ENCODE results near the gene SRP54. TPM values are rescaled to one million over a fixed set of nuclear protein-coding genes. Genes with fewer than 3 reads are reported as not detected.
"Not testable (repeated sequence)": the region's sequence is repeated elsewhere in the genome, so short reads cannot be mapped to it uniquely, and the experiment has no call there.

SRP54 gene
- total RNA-seq, 1 experiment from 2014 or later, result 57.6 TPM

DNA sequence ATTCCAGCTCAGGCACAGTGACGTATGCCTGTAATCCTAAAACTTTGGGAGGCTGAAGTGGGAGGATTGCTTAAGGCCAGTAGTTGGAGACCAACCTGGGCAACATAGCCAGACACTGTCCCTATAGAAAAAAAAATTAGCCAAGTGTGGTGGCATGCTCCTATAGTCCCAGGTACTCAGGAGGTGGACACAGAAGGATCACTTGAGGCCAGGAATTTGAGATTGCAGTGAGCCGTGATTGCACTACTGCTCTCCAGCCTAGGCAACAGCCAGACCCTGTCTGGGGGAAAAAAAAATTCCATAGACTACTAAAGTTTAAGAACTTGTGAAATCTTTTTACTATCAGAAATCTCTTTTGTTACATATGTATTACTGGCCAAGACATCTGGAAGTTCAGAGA, 69.8 kb downstream of the SRP54 start:
- intact Hi-C loops (cut with micrococcal nuclease; ENCODE audit: unreplicated experiment), result no loop called here
- Mint-ChIP-seq H3K27ac (ENCODE audit: unreplicated experiment) (no peak overlapping the region), H3K4me3 (ENCODE audit: low read depth, unreplicated experiment) (no peak overlapping the region), H3K4me1 (ENCODE audit: low read depth, unreplicated experiment) (peaks cover 10% of the 10 kb centered on the region), H3K27me3 (ENCODE audit: unreplicated experiment) (no peaks in the 10 kb centered on the region), H3K36me3 (ENCODE audit: insufficient read depth, unreplicated experiment) (peaks cover 5% of the 10 kb centered on the region), H3K9me3 (ENCODE audit: low read depth, unreplicated experiment) (no peaks in the 10 kb centered on the region)
- BruUV-seq (replicated peaks), result no TSS peak
- TF ChIP-seq, protein P1, sequence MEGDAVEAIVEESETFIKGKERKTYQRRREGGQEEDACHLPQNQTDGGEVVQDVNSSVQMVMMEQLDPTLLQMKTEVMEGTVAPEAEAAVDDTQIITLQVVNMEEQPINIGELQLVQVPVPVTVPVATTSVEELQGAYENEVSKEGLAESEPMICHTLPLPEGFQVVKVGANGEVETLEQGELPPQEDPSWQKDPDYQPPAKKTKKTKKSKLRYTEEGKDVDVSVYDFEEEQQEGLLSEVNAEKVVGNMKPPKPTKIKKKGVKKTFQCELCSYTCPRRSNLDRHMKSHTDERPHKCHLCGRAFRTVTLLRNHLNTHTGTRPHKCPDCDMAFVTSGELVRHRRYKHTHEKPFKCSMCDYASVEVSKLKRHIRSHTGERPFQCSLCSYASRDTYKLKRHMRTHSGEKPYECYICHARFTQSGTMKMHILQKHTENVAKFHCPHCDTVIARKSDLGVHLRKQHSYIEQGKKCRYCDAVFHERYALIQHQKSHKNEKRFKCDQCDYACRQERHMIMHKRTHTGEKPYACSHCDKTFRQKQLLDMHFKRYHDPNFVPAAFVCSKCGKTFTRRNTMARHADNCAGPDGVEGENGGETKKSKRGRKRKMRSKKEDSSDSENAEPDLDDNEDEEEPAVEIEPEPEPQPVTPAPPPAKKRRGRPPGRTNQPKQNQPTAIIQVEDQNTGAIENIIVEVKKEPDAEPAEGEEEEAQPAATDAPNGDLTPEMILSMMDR (IDR thresholded peaks at IDR 0.05; ENCODE audit: unreplicated experiment), result no peak
- no peak for DNase-seq
- CTCF ChIA-PET, result no interaction called here

DNA sequence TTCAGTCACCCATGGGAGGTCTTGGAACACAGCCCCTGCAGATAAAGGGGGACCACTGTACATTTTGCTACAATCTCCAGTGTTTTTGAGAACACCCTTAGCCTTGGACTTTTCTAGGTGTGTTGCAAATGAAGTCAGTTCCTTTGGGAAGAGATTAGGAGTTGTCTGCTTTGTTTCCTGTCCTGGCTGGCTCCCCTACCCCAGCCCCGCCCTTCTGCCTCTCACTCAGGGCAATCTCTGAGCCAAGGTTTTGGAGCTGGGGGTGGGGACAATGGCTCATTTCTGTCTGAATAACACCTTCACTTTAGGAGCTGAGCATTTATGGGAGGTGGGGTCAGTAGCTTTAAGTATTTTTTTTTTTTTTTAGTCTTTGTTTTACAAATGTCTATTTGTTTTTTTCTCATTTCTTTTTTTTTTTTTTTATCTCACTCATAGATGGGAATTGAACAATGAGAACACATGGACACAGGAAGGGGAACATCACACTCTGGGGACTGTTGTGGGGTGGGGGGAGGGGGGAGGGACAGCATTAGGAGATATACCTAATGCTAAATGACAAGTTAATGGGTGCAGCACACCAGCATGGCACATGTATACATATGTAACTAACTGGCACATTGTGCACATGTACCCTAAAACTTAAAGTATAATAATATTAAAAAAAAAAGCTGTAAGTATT, 78.5 kb downstream of the SRP54 start:
- H3K4me3 Mint-ChIP-seq (ENCODE audit: low read depth, unreplicated experiment); BruUV-seq (replicated peaks); H3K9me3 Mint-ChIP-seq (ENCODE audit: low read depth, unreplicated experiment); intact Hi-C loops (cut with micrococcal nuclease; ENCODE audit: unreplicated experiment); H3K27ac Mint-ChIP-seq (ENCODE audit: unreplicated experiment); H3K4me1 Mint-ChIP-seq (ENCODE audit: low read depth, unreplicated experiment); H3K27me3 Mint-ChIP-seq (ENCODE audit: unreplicated experiment); H3K36me3 Mint-ChIP-seq (ENCODE audit: insufficient read depth, unreplicated experiment): not testable (repeated sequence)
- DNase-seq, result peak; percentile 13
- CTCF ChIA-PET, result interaction anchor here (0.7 kb wide), 1 partner anchor 354 kb away, joined by 7 read pairs; no protein-coding TSS in a partner anchor

DNA sequence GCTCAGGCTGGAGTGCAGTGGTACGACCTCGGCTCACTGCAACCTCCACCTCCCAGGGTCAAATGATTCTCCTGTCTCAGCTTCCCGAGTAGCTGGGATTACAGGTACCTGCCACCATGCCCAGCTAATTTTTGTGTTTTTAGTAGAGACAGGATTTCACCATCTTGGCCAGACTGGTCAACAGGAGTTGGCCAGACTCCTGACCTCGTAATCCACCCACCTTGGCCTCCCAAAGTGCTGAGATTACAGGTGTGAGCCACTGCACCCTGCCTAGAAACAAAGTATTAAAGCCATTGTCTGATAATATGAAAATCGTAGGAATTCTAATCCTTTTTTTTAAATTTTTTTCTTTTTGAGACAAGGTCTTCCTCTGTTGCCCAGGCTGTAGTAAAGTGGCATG, 82.9 kb downstream of the SRP54 start:
- H3K4me1 Mint-ChIP-seq (ENCODE audit: low read depth, unreplicated experiment); BruUV-seq (replicated peaks): not testable (repeated sequence)
- CTCF ChIA-PET, result interaction anchor here (0.6 to 0.7 kb wide), 2 partner anchors 85 to 121 kb away, joined by 3 read pairs; no protein-coding TSS in a partner anchor

DNA sequence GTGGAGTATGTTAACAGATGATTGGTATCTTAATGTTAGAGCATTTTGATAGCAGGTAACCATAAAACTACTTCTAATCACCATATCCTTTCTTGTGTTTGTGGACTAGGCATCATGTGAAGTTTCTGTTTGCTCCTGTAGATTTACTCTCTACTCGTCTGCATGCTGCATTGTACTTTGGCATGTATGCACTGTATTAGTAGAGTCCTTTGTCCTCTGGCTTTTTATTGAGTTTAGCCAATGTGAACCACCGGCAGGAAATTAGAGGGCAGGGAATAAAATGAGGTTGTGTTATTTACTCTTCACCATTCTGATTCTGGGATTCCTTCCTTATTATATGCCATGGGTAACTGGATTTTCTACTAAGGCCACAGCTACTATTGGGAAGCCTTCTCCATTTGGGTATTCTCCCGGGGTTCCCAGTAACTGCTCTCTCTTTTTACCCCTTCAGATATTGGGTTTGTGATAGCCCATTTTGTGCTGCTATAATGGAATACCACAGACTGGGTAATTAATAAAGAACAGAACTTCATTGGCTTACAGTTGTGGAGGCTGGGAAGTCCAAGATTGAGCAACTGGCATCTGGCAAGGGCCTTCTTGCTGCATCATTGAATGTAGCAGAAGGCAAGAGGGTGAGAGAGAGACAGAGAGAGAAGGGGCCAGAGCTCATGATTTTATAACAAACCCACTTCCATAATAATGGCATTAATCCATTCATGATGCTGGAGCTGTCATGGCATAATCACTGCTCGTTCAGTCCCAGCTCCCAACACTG, 85.6 kb downstream of the SRP54 start:
- Mint-ChIP-seq H3K27me3 (ENCODE audit: unreplicated experiment) (no peaks in the 10 kb centered on the region), H3K9me3 (ENCODE audit: low read depth, unreplicated experiment) (no peaks in the 10 kb centered on the region), H3K36me3 (ENCODE audit: insufficient read depth, unreplicated experiment) (peaks cover 8% of the 10 kb centered on the region), H3K27ac (ENCODE audit: unreplicated experiment) (no peak overlapping the region), H3K4me1 (ENCODE audit: low read depth, unreplicated experiment) (no peaks in the 10 kb centered on the region), H3K4me3 (ENCODE audit: low read depth, unreplicated experiment) (no peak overlapping the region)
- no TSS peak for BruUV-seq (replicated peaks)
- intact Hi-C loops (cut with micrococcal nuclease; ENCODE audit: unreplicated experiment), result no loop called here
- TF ChIP-seq, protein P1 (IDR thresholded peaks at IDR 0.05; ENCODE audit: unreplicated experiment), result no peak
- no peak for DNase-seq
- CTCF ChIA-PET, result no interaction called here

More for the DNA sequence above, 82.9 kb downstream of the SRP54 start:
- H3K36me3 Mint-ChIP-seq (ENCODE audit: insufficient read depth, unreplicated experiment); intact Hi-C loops (cut with micrococcal nuclease; ENCODE audit: unreplicated experiment); H3K4me3 Mint-ChIP-seq (ENCODE audit: low read depth, unreplicated experiment); H3K9me3 Mint-ChIP-seq (ENCODE audit: low read depth, unreplicated experiment); DNase-seq; H3K27ac Mint-ChIP-seq (ENCODE audit: unreplicated experiment); H3K27me3 Mint-ChIP-seq (ENCODE audit: unreplicated experiment): not testable (repeated sequence)

DNA sequence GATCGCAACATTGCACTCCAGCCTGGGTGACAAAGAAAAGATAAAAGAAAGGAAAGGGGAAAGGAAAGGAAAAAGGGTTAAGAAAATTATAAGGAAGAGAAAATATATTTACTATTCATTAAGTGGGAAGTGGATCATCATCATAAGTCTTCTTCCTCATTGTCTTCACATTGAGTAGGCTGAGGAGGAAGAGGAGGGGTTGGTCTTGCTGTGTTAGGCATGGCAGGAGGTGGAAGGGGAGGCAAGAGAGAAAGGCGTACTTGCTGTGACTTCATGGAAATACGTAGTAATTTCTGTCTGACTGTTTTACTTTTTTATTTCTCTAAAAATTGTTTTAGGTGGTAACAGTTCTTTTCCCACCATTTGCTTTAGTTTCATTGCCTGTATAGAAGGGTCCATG, 89.4 kb downstream of the SRP54 start:
- no peaks in the 10 kb centered on the region for H3K9me3 Mint-ChIP-seq (ENCODE audit: low read depth, unreplicated experiment)
- H3K4me3 Mint-ChIP-seq (ENCODE audit: low read depth, unreplicated experiment), result no peak overlapping the region
- TF ChIP-seq, protein P1 (IDR thresholded peaks at IDR 0.05; ENCODE audit: unreplicated experiment), result no peak
- intact Hi-C loops (cut with micrococcal nuclease; ENCODE audit: unreplicated experiment), result no loop called here
- CTCF ChIA-PET, result no interaction called here
- H3K4me1 Mint-ChIP-seq (ENCODE audit: low read depth, unreplicated experiment), result no peaks in the 10 kb centered on the region
- no peak overlapping the region for H3K27ac Mint-ChIP-seq (ENCODE audit: unreplicated experiment)
- H3K36me3 Mint-ChIP-seq (ENCODE audit: insufficient read depth, unreplicated experiment), result peaks cover 8% of the 10 kb centered on the region
- H3K27me3 Mint-ChIP-seq (ENCODE audit: unreplicated experiment), result no peaks in the 10 kb centered on the region
- BruUV-seq (replicated peaks), result no TSS peak
- DNase-seq, result no peak

Measured in Calu3 (cell line).